PC-3 (cell line): Measurements from ENCODE around the gene SH3RF2. TPM values are rescaled to one million over a fixed set of nuclear protein-coding genes. Genes with fewer than 3 reads are reported as not detected.
"Not testable (repeated sequence)": the region's sequence is repeated elsewhere in the genome, so short reads cannot be mapped to it uniquely, and the experiment has no call there.

Experiments
- ATAC-seq: fragments of 200-7000 bp; cut with Tn5 transposase; 2 replicates; pipeline ENCODE4 v1.9.1; 2020; ENCODE audit warnings: mild to moderate bottlenecking, moderate library complexity
- BruUV-seq: library from RNA; stranded (reverse); fragments of 400-500 nt; replicated peaks from 2 replicates; lab custom pipeline; 2021; lab: Mats Ljungman, UMichigan
- CTCF ChIA-PET: fragments of 300-600 bp; sonication (Branson Sonifier 250); formaldehyde crosslinking; loops from one replicate; lab custom pipeline; 2022; ENCODE audit warnings: antibody characterized with exemption; lab: Charles Lee
- POLR2A ChIA-PET: fragments of 300-600 bp; sonication (Branson Sonifier 250); formaldehyde crosslinking; loops from one replicate; lab custom pipeline; 2022; ENCODE audit warnings: antibody characterized with exemption; ENCODE audit not compliant: unreplicated experiment; lab: Charles Lee
- DNase-seq: peaks from one replicate; pipeline ENCODE4 v3.0.0-alpha.2; 2015
- H2AFZ ChIP-seq: fragments of 300-600 bp; sonication (generic); 2 replicates; pipeline ENCODE4 v1.6.0; 2016; ENCODE audit warnings: antibody characterized with exemption, low read length
- H3F3A ChIP-seq: fragments of 300-600 bp; sonication (generic); one replicate; pipeline ENCODE4 v1.6.0; 2017; ENCODE audit warnings: antibody characterized with exemption, low read length, control low read depth, mild to moderate bottlenecking; ENCODE audit not compliant: unreplicated experiment
- H3K27ac ChIP-seq: fragments of 300-600 bp; sonication (generic); 2 replicates; pipeline ENCODE4 v1.5.1; 2016; ENCODE audit warnings: mild to moderate bottlenecking, low read length
- H3K27me3 ChIP-seq: fragments of 300-600 bp; sonication (generic); 2 replicates; pipeline ENCODE4 v1.6.1; 2016; ENCODE audit warnings: low read length, mixed read lengths
- H3K36me3 ChIP-seq: fragments of 300-600 bp; sonication (generic); 2 replicates; pipeline ENCODE4 v1.6.1; 2016; ENCODE audit warnings: low read depth, mixed run types, low read length, mixed read lengths
- H3K4me1 ChIP-seq: fragments of 300-600 bp; sonication (generic); 2 replicates; pipeline ENCODE4 v1.5.1; 2016; ENCODE audit warnings: low read length; ENCODE audit not compliant: insufficient read depth
- H3K4me2 ChIP-seq: fragments of 300-600 bp; sonication (generic); 2 replicates; pipeline ENCODE4 v1.6.0; 2016; ENCODE audit warnings: low read length
- H3K4me3 ChIP-seq: fragments of 300-600 bp; sonication (generic); 2 replicates; pipeline ENCODE4 v1.5.1; 2016; ENCODE audit warnings: mild to moderate bottlenecking, low read length, mixed read lengths
- H3K79me2 ChIP-seq: fragments of 300-600 bp; sonication (generic); 2 replicates; pipeline ENCODE4 v1.6.1; 2017; ENCODE audit warnings: low read length, mixed read lengths
- H3K9ac ChIP-seq: fragments of 300-600 bp; sonication (generic); 2 replicates; pipeline ENCODE4 v1.6.0; 2016; ENCODE audit warnings: mild to moderate bottlenecking, low read length
- H3K9me2 ChIP-seq: fragments of 300-600 bp; sonication (generic); replicated peaks from 2 replicates; pipeline ENCODE4 v1.6.1; 2016; ENCODE audit warnings: mixed run types, low read length, mixed read lengths
- H3K9me3 ChIP-seq: fragments of 300-600 bp; sonication (generic); 2 replicates; pipeline ENCODE4 v1.6.1; 2016; ENCODE audit warnings: low read length, mixed read lengths
- H4K20me1 ChIP-seq: fragments of 300-600 bp; sonication (generic); 2 replicates; pipeline ENCODE4 v1.6.1; 2016; ENCODE audit warnings: low read length, mixed read lengths
- EZH2 ChIP-seq: fragments of 300-600 bp; sonication (generic); IDR thresholded peaks from one replicate; pipeline ENCODE4 v1.6.1; 2017; ENCODE audit warnings: antibody characterized with exemption, mild to moderate bottlenecking, low read length; ENCODE audit not compliant: unreplicated experiment
- EZH2phosphoT487 ChIP-seq: fragments of 300-600 bp; sonication (generic); IDR thresholded peaks from 2 replicates; pipeline ENCODE4 v1.6.1; 2018; ENCODE audit warnings: mild to moderate bottlenecking, antibody characterized with exemption, low read length, borderline replicate concordance
- intact Hi-C: fragments of 100-400 bp; cut with micrococcal nuclease; formaldehyde crosslinking; loops from 2 replicates; pipeline ENCODE4 v1.9.0; 2023
- total RNA-seq: library from RNA; depleted of rRNA; stranded (reverse); fragments of >200 nt; gene quantifications from 2 replicates; pipeline ENCODE4 v1.2.3, GENCODE V29; 2014
- TF ChIP-seq, protein P1 (sequence below): fragments of 300-600 bp; sonication (generic); conservative IDR thresholded peaks from 2 replicates; pipeline ENCODE4 v1.5.1; 2017; ENCODE audit warnings: antibody characterized with exemption, low read depth, mild to moderate bottlenecking, low read length

Gene SH3RF2
- total RNA-seq, 1 experiment from 2014 or later, result 5.9 TPM

DNA sequence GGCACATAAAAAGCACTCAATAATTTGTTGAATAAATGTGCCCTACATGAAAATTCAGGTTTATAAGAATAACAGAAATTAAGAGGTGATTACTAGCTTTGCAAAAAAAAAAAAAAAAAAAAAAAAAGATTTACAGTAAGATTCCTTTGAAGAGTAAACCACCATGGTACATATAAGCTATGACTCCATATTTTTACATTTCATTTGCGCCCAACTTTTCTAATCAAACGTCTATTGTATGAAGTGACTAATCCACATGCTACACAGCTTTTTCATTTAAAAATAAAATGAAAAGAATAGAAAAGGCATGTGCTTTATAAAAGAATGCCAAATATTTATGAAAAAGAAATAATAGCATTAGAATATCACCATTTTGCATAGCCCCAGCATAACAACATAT, 169.1 kb downstream of the SH3RF2 start, which contains the start of gene PLAC8L1:
Gene PLAC8L1 (minus strand): TSS at position 101 of the 400 bp plus-strand sequence. CDS start 1,266 bp downstream, outside the sequence.
- no peaks in the 10 kb centered on the region for H3F3A ChIP-seq
- H3K4me2 ChIP-seq, result no peak within 1 kb of the TSS
- no peaks in the 10 kb centered on the region for H3K4me1 ChIP-seq
- H3K9me3 ChIP-seq, result no peaks in the 10 kb centered on the region
- H3K27ac ChIP-seq, result no peak within 1 kb of the TSS
- POLR2A ChIA-PET, result interaction anchor here (0.6 kb wide), 1 partner anchor 41 kb away, joined by 4 read pairs; no protein-coding TSS in a partner anchor
- no peaks in the 10 kb centered on the region for H3K27me3 ChIP-seq
- no peaks in the 10 kb centered on the region for H3K79me2 ChIP-seq
- no peaks in the 10 kb centered on the region for H3K9me2 ChIP-seq
- CTCF ChIA-PET, result no interaction called here
- no peak within 1 kb of the TSS for H2AFZ ChIP-seq
- no peaks in the 10 kb centered on the region for H4K20me1 ChIP-seq
- DNase-seq (no peak), ATAC-seq (no peak)
- no peak within 1 kb of the TSS for H3K4me3 ChIP-seq
- BruUV-seq, result no TSS peak
- no peak within 1 kb of the TSS for H3K9ac ChIP-seq
- no peak for TF ChIP-seq EZH2phosphoT487
- TF ChIP-seq, protein P1, sequence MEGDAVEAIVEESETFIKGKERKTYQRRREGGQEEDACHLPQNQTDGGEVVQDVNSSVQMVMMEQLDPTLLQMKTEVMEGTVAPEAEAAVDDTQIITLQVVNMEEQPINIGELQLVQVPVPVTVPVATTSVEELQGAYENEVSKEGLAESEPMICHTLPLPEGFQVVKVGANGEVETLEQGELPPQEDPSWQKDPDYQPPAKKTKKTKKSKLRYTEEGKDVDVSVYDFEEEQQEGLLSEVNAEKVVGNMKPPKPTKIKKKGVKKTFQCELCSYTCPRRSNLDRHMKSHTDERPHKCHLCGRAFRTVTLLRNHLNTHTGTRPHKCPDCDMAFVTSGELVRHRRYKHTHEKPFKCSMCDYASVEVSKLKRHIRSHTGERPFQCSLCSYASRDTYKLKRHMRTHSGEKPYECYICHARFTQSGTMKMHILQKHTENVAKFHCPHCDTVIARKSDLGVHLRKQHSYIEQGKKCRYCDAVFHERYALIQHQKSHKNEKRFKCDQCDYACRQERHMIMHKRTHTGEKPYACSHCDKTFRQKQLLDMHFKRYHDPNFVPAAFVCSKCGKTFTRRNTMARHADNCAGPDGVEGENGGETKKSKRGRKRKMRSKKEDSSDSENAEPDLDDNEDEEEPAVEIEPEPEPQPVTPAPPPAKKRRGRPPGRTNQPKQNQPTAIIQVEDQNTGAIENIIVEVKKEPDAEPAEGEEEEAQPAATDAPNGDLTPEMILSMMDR, result no peak
- H3K36me3 ChIP-seq, result 0 out of 2 replicates have a peak, but pooled peaks cover 2% of the 10 kb centered on the region
- intact Hi-C loops, result no loop called here

DNA sequence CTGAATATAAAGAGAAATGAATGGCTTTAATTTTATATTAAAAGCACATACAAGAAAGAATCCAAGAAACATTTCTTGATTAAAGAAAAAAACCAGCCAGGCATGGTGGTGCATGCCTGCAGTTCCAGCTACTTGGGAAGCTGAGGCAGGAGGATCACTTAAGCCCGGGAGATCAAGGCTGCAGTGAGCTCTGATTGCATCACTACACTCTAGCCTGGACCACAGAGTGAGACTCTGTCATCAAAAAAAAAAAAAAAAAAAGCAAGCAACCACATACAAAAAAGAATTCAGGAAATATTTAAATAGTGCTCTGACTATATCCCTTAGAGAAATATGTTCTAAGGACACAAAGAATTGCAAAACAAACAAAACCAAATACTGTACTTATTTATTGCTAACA, 171.5 kb downstream of the SH3RF2 start:
- Histone ChIP-seq H3K9me2 (no peaks in the 10 kb centered on the region), H3K27me3 (no peaks in the 10 kb centered on the region), H4K20me1 (no peaks in the 10 kb centered on the region), H3K4me3 (no peak overlapping the region), H2AFZ (no peak overlapping the region), H3K9ac (no peak overlapping the region), H3K27ac (no peak overlapping the region), H3K79me2 (no peaks in the 10 kb centered on the region), H3K9me3 (no peaks in the 10 kb centered on the region), H3K36me3 (peaks cover 6% of the 10 kb centered on the region; the same call in 1 of the 2 replicates), H3K4me1 (no peaks in the 10 kb centered on the region), H3F3A (no peaks in the 10 kb centered on the region), H3K4me2 (no peak overlapping the region)
- ChIA-PET CTCF (no interaction called here), POLR2A (no interaction called here)
- TF ChIP-seq EZH2, result no peak
- no peak for TF ChIP-seq EZH2phosphoT487
- TF ChIP-seq, protein P1, result no peak
- BruUV-seq, result no TSS peak
- intact Hi-C loops, result no loop called here
- DNase-seq (no peak), ATAC-seq (no peak)

DNA sequence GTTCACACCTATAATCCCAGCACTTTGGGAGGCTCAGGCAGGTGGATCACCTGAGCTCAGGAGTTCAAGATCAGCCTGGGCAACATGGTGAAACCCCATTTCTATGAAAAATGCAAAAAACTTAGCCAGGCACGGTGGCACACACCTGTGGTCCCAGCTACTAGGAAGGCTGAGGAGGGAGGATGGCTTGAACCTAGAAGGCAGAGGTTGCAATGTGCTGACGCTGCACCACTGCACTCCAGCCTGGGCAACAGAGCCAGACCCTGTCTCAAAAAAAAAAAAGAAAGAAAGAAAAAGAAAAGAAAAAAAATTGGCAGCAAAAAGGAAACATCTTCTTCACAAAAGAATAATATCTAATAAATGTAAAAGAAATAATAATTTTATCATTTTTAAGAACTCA, 172.5 kb downstream of the SH3RF2 start:
- intact Hi-C loops, BruUV-seq, H3F3A ChIP-seq, H3K9me2 ChIP-seq, ATAC-seq, H3K27me3 ChIP-seq, H3K4me1 ChIP-seq, H3K9me3 ChIP-seq, H4K20me1 ChIP-seq, POLR2A ChIA-PET, H2AFZ ChIP-seq, H3K4me2 ChIP-seq, H3K4me3 ChIP-seq, DNase-seq, H3K27ac ChIP-seq, H3K79me2 ChIP-seq, H3K9ac ChIP-seq: not testable (repeated sequence)
- peaks cover 14% of the 10 kb centered on the region; the same call in 1 of the 2 replicates for H3K36me3 ChIP-seq
- CTCF ChIA-PET, result interaction anchor here (0.6 kb wide), 1 partner anchor 21 kb away, joined by 3 read pairs; no protein-coding TSS in a partner anchor
